DMS114 treated with DMSO at 0.1 percent for 48 hours (cell line): ENCODE measurements around the gene TRIP13.

ENCODE experiments used
- DNase-seq: peaks from one replicate; lab custom pipeline; 2025; ENCODE audit not compliant: unreplicated experiment; lab: John Stamatoyannopoulos, UW

The TRIP13 gene

GRCh38 chr5:949815-950560, 57.3 kb downstream of the TRIP13 start:
- no peak for DNase-seq

- no peak for DNase-seq
These were observed 59.4 kb downstream of the TRIP13 start for GRCh38 chr5:951940-952596.

DNA sequence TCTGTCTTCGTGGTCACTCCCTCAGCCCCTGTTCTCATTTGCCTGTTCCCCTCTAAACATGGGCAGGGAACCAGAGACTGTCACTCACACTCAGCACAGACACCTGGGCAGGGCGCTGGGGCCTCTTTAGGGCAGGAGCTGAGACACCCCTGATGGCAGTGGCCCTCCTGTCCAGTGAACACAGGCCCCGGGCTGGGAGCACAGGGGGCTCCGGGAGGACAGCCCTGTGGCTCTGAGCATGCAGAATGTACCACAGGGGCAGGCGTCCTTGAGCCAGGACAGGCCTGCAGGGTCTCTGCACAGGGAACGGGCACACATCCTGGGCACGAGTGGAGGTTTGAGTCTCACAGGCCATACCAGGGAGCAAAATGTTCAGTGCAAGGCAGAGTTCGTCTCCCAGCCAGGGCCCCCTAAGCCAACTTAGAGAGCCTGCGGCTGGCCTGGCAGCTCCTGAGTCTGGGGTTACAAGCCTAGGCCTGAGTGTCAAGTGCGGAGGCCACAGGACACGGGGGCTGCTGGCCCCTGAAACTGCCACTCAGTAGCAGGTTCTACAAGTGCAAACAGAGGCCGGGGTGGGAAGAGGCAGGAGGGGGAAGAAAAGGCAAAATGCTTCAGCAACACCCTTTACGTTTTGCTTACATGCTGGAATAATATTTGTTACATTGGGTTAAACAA, 60.0 kb downstream of the TRIP13 start:
- DNase-seq: no peak

DNA sequence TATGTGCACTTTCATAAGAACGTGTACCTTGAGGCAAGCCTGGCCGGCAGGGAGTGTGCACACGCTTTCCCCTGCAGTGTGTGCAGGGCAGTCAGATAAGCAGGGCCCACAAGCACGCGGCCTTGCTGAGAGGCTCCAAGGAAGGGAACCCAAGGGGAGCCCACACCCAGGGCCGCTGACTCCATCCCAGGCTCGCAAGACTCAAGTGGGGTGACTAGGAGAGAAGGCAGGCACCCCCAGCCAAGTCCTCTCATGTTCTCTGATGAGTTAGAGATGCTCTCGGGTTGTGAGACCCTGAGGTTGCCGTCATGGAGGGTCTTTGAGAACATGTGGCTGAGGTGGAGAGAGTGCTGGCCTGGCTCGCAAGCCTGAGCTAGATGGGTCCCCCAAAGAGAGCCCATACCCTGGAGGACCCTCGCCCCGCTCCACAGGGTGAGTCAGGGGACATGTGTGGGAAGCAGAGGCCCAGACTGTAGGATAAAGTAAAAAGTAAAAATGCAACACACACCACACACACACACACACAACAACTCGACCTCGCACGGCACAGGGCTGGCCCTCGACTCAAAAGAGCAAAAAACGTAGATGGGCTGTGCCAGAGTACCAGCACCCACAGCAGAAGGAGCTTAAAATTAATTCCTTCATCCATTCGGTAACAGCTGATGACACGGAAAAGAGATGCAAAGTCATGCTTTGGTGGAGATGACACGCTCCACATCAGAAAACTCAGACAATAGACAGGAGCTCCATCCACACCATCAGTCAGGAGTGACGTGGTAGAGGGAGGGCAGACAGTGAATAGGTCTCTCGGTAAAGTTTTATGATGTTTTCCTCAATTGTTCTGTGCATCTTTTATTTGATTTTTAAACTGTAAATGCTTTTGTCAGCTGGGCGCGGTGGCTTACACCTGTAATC, 61.1 kb downstream of the TRIP13 start:
- no peak for DNase-seq

DNA sequence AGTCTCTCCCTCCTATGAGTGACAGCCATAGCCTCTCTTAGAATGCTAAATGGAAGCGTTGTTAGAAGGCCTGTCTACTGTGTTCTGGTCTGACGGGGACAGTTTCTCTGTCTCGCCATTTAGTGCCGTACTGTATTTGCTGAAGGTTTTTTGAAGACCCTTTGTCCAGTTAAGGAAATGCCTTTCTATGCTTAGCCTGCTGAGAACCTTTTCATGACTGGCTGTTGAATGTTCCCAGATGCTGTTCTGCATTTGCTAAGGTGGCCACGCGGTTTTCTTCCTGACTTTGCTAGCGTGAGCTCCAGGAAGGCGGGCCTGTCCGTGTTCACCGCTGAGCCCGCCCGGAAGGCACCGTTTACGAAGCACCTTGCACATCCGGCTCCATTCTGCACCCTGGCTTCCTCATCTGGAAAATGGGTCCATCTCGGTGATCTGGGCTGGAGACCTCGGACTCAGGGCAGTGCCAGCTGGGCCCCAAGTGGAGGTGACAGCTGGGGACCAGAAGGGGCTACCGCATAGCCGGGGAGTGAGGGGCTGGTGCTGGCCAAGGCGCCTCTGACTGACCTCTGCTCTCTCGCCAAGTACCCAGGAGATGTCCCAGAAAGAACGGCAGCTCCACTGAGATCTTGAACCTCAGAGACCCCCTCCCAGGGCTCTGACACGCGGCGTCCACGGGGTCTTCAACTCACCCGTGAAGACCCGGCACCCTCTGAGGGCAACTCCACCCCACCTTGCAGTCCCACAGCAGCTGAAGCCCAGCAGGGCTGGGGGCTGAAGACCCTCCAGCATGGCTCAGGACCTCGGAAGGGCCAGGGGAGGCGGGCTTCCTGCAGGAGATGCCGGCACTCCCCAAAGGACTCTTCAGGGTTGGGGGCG, 63.4 kb downstream of the TRIP13 start:
- no peak for DNase-seq

DNA sequence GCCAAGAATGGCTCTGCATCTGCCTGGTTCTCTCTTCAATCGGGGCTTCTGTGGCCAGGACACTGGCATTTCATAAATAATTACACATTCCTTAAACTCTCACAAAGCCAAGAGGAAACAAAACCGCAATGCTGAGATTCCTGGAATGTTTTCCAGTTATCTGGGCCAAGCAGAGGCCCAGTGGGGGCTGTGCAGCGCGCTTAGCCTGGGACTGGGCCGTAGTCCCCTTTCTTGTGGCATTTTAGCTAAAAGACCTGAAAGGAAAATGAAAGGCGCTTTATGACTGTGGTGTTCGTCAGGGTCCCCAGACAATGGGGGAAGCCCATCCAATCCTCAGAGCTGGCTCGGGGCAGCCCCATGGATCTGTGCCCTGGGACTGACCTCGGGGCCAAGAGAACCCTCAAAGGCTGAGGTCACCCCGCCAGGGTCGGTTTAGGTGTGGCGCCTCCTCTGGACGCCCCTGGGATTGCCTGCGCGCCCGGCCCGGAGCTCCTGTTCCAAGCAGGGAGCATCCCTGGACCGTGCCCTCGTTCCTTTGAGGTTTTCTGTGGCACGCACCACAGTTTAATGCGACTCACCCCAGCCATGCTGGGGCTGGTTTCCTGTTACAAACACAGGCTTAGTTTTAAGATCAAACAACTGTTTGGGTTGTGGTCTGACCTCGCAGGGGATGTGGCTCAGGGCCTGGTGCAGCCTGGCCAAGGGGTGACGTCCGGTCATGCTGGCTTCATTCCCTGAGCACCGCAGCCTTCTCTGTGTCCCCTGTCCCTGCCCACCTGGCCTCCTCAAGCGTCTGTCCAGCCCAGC, 64.5 kb downstream of the TRIP13 start:
- DNase-seq: no peak

- DNase-seq: no peak
These were observed 65.2 kb downstream of the TRIP13 start for GRCh38 chr5:957748-958485.

GRCh38 chr5:958701-959571, 66.3 kb downstream of the TRIP13 start:
- no peak for DNase-seq

DNA sequence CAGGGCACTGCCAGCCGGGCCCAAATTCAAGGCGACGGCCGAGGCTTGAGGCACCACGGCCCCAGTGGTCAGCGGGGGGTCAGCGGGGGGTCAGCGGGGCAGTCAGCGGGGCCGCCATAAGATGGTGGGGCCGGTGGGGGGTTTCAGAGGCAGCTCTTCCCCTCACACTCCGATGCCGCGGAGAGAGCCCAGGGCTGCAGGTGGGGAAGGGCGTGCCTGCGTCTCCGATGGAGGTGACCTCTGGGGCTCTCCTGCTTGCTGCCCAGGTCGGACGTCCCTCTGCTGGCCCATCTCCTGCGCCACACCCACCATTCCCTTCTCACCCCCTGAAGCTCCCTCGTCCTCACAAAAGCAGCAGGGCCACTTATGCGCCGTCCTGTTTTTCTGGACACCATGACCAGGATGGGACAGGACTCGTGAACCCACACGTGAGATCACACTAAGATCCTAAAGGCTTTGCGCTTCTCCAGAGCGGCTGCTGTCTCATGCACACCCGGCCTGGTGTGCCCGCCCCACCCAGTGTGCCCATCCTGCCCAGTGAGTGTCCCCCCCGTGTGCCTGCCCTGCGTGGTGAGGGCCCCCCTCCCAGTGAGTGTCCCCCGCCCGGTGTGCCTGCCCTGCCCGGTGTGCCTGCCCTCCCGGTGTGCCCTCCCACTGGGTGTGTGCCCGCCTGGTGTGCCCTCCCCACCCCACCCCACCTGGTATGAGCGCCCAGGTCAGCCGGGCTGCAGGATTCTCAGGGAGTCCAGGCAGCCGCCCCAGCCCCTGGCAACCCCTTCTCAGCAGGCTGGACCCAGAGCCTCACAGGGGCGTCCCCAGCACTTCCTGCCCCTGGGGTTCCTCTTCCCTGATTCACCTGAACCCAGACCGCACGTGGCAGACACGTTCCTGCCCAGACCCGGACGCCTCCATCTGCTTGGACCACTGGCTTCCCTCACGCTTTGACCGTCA, 67.2 kb downstream of the TRIP13 start:
- no peak for DNase-seq

GRCh38 chr5:960551-960950, 67.9 kb downstream of the TRIP13 start:
- no peak for DNase-seq

DNA sequence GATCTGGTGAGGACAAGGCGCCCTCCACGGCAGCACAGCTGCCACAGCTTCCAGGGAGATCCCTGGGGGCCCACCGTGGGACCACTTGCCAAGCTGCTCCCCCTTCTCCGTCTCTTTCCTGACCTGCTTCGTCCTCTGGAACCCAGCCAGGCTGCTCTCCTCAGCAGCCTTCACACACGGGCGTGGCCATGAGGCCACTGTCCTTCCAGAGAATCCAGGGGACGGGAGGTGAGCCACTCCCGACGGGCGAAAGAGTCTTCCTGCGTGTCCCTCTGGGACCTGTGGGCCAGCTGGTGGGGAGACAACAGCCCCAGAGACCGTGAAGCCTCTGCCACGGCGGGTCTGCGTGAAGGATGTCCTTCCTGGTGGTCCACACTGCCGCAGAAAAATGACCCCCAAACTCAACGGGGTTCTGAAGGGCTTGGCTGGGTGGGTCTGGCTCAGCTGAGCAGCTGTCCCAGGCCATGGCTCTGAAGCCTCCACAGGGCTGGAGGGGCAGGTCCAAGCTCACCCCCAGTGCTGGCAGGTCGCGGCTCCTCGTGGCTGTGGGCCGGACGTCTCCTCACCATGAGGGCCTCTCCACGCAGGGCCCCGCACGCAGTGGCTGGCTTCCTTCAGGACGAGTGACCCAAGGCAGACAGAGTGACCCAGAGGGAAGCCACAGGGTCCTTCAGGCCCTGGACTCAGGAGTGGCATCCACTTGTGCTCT, 68.5 kb downstream of the TRIP13 start:
- DNase-seq: no peak

DNA sequence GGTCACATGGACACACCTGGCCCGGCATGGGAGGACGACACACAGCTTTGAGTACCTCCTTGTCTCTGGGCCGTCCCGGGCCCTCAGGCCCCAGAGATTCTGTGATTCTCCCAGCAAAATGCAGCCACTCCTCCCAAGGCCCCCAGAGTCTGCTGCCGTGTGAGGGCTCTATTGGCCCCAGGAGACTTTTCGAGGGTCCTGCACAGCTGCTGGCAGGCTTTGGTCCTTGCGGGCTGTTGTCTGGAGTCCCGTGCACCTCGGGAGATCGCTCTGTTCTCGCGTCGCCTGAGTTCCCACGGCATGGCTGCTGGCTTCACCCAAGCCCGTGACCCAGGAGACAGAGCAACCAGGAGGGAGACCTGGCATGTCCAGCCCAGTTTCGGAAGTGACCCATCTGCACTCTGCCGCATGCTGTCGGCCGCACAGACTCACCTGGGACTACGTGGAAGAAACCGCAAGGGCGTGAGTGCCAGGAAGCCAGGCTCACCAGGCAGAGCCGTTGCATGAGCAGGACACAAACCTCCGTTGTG, 69.1 kb downstream of the TRIP13 start:
- DNase-seq: no peak

DNA sequence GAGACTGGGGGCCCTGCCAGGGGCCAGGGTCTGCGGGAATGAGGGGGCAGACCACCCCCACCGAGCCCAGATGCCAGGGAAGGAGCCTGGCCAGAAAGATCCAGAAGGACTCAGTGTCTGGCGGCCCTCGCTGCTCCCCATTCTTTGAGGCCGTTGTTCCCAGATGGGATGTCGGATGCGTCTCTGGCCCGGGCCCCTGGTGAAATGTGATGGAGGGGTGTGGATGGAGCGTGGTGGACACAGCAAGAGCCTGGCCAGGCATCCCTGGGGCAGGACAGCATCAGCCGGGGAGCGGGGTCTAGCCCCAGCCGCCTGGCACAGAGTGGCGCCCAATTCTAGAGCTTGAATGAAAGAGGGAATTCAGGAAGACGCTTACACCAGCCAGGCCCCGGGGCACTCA, 69.7 kb downstream of the TRIP13 start:
- DNase-seq: no peak

GRCh38 chr5:962801-963200, 70.1 kb downstream of the TRIP13 start:
- no peak for DNase-seq

DNA sequence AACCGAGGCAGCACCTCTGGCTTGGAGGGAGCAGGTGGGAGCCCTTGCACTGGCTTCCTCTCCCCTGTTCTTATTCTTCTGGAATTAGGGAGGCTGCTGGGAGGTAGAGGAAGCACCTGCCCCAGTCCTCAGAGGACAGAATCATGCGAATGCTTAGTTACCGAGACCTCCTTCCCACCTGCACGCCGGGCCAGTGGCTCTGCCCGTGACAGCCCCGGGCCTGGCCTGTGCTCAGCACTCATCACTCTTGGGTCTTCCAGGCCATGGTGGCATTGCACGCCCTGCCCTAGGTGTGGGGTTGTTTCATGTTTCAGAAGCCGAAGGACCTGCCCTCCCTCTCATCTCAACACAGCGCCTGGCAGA, 70.6 kb downstream of the TRIP13 start:
- no peak for DNase-seq
